ENCODE data around the gene DSCAML1.
"Not testable (repeated sequence)": the region's sequence is repeated elsewhere in the genome, so short reads cannot be mapped to it uniquely, and the experiment has no call there.

The DSCAML1 gene

DNA sequence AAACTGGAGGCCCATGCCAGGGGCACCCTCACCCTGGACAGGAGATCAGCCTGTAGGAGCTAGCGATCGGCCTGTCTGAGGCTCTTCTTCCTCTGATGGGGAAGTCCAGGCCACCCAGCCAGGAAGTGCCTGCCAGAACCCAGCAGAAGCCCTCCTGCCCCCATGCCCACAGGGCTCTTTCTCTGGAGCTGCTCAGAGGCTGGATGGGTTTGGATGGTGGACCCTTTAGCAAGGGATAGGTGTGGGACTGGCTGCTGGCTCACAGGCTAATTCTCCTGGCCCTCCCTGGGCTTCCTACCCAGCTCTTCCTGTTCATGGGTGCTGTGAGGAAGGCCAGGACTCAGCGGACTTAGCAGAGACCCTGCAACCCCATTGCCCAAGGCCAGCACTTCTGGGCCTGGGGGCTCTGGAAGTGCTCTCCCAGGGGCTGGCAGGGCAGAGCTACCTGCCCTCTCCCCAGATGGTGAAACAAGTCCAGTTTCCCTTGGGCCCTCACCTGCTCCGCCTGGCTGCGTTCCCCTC lies 19.9 kb upstream of the DSCAML1 start:
- H3K4me1 ChIP-seq (ENCODE audit: control insufficient read depth, insufficient read depth, low read length), result peaks cover 61% of the 10 kb centered on the region
- H3K27me3 ChIP-seq (ENCODE audit: control insufficient read depth, insufficient read depth, low read length), result no peaks in the 10 kb centered on the region
- peak overlapping the region; percentile 37; the same call in 1 of the 2 replicates for H3K27ac ChIP-seq (ENCODE audit: low read depth, low read length)
- H3K9me3 ChIP-seq (ENCODE audit: control insufficient read depth, insufficient read depth, low read depth, low read length), result no peaks in the 10 kb centered on the region
- H3K9ac ChIP-seq (ENCODE audit: low read length), result peak overlapping the region; percentile 56
- peak overlapping the region; percentile 49 for H3K4me3 ChIP-seq (ENCODE audit: low read depth, low read length)
- H3K36me3 ChIP-seq (ENCODE audit: control insufficient read depth, insufficient read depth, low read length), result no peaks in the 10 kb centered on the region

DNA sequence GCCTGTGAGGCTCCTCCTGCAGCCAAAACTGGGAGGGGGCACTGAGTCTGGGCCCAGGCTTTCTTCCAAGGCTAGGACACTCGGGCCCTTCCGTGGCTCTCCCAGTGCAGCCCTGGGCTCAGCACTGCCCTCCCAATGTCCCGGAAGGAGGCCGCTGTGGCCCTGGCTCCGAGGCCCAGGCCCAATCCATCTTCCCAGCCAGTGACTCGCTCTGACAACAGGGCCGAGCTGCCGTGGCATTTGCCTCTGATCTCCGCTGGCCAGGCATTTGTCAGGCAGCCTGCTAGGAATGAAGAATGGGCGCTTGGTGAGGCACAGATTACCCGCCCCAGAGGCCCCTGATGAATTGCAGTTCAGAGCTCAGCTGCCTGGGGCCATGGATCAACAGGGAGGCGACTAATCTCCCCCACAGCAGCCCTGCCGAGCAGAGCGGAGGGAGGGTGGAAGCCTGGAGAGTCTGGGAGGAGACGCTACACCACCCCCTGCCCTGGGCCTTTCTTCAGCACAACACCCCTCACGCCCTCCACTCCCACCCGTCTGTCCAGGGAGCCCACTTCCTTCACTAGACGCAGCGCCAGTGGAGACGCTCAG lies 19.2 kb upstream of the DSCAML1 start:
- peak overlapping the region; percentile 49; the same call in 1 of the 2 replicates for H3K4me3 ChIP-seq (ENCODE audit: low read depth, low read length)
- H3K36me3 ChIP-seq (ENCODE audit: control insufficient read depth, insufficient read depth, low read length), result no peaks in the 10 kb centered on the region
- H3K9me3 ChIP-seq (ENCODE audit: control insufficient read depth, insufficient read depth, low read depth, low read length), result no peaks in the 10 kb centered on the region
- H3K4me1 ChIP-seq (ENCODE audit: control insufficient read depth, insufficient read depth, low read length), result peaks cover 61% of the 10 kb centered on the region
- H3K9ac ChIP-seq (ENCODE audit: low read length), result peak overlapping the region; percentile 56
- no peaks in the 10 kb centered on the region for H3K27me3 ChIP-seq (ENCODE audit: control insufficient read depth, insufficient read depth, low read length)
- peak overlapping the region; percentile 59; the same call in 1 of the 2 replicates for H3K27ac ChIP-seq (ENCODE audit: low read depth, low read length)

DNA sequence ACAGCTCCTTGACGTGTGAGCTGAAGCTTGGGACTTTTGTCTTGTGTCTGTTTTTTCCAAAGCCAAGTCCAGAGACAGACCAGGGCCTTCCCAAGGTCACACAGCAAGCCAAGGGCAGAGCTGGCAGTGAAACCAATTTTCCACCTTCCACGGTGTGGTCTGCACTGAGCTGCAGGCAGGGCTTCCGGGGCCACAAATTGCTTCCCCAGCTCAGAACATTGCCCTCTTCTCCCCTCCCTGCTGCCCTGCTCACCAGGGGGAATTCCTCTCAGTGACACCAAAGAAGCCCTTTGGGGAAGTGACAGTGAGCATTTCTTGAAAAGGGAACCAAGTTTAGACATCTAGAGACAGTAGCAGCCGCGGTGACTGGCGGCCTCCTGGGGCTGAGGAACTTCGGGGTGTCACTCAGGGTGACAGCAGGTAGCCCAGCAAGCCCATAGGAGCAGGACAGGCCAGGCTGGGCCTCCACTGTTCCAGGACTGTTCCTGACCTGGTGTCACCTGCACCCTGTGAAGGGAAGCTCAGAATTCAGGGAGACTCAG lies 18.3 kb upstream of the DSCAML1 start:
- peak overlapping the region; percentile 16 for H3K9ac ChIP-seq (ENCODE audit: low read length)
- H3K4me3 ChIP-seq (ENCODE audit: low read depth, low read length), result no peak overlapping the region
- no peaks in the 10 kb centered on the region for H3K36me3 ChIP-seq (ENCODE audit: control insufficient read depth, insufficient read depth, low read length)
- H3K4me1 ChIP-seq (ENCODE audit: control insufficient read depth, insufficient read depth, low read length), result peaks cover 63% of the 10 kb centered on the region
- no peaks in the 10 kb centered on the region for H3K27me3 ChIP-seq (ENCODE audit: control insufficient read depth, insufficient read depth, low read length)
- no peak overlapping the region; the same call in 1 of the 2 replicates for H3K27ac ChIP-seq (ENCODE audit: low read depth, low read length)
- H3K9me3 ChIP-seq (ENCODE audit: control insufficient read depth, insufficient read depth, low read depth, low read length), result no peaks in the 10 kb centered on the region

DNA sequence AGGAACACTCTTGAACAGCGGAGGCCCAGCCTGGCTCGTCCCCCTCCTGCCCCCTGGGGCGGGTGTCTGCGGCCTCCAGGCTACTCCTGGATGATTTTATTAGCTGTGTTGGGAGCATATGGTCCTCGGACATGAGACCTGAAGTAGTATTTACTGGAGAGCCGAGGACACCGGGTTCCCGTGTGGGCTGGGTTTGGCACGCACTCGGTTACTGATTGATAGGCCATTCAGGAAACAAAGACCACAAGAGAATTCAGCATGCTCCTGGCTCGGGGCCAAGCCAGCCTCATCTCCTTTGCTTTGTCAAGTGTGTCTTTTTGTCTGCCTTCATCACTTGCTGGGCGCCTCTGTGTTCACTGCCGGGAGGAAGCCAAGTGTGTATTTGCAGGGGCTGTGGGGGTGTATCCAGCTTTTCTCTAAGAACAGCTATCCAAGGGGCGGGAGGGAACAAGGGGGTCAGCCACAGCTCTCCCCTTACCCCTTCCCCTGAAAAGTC lies 17.8 kb upstream of the DSCAML1 start:
- no peaks in the 10 kb centered on the region for H3K36me3 ChIP-seq (ENCODE audit: control insufficient read depth, insufficient read depth, low read length)
- H3K4me1 ChIP-seq (ENCODE audit: control insufficient read depth, insufficient read depth, low read length), result peaks cover 58% of the 10 kb centered on the region
- H3K9me3 ChIP-seq (ENCODE audit: control insufficient read depth, insufficient read depth, low read depth, low read length), result no peaks in the 10 kb centered on the region
- no peak overlapping the region for H3K4me3 ChIP-seq (ENCODE audit: low read depth, low read length)
- H3K27ac ChIP-seq (ENCODE audit: low read depth, low read length), result no peak overlapping the region; the same call in 1 of the 2 replicates
- H3K27me3 ChIP-seq (ENCODE audit: control insufficient read depth, insufficient read depth, low read length), result no peaks in the 10 kb centered on the region
- peak overlapping the region; percentile 46 for H3K9ac ChIP-seq (ENCODE audit: low read length)

DNA sequence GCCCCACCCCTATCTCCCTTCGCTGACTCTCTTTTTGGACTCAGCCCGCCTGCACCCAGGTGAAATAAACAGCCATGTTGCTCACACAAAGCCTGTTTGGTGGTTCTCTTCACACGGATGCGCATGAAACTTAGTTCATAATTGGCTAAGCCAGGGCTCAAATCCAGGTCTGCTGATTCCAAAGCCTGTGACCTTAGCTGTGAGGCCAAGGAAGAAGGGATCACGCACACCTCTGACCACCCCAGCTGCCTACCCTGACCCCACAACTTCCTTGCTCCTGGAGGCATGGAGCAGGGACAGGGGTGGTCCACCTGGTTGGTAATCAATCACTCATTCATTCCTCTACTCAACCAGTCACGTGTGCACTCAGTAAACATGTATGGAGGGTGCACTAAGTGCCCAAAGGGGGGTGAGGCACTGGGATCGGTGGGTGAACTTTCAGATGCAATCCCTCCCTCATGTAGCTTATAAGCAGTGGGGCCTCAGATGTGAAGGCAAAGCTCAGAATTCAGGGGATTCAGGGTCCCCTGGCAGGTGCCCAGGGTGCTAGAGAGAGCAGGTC lies 17.3 kb upstream of the DSCAML1 start:
- no peak overlapping the region for H3K4me3 ChIP-seq (ENCODE audit: low read depth, low read length)
- H3K27ac ChIP-seq (ENCODE audit: low read depth, low read length), result no peak overlapping the region; the same call in 1 of the 2 replicates
- H3K9me3 ChIP-seq (ENCODE audit: control insufficient read depth, insufficient read depth, low read depth, low read length), result no peaks in the 10 kb centered on the region
- no peaks in the 10 kb centered on the region for H3K27me3 ChIP-seq (ENCODE audit: control insufficient read depth, insufficient read depth, low read length)
- H3K9ac ChIP-seq (ENCODE audit: low read length), result peak overlapping the region; percentile 46
- no peaks in the 10 kb centered on the region for H3K36me3 ChIP-seq (ENCODE audit: control insufficient read depth, insufficient read depth, low read length)
- peaks cover 58% of the 10 kb centered on the region for H3K4me1 ChIP-seq (ENCODE audit: control insufficient read depth, insufficient read depth, low read length)

DNA sequence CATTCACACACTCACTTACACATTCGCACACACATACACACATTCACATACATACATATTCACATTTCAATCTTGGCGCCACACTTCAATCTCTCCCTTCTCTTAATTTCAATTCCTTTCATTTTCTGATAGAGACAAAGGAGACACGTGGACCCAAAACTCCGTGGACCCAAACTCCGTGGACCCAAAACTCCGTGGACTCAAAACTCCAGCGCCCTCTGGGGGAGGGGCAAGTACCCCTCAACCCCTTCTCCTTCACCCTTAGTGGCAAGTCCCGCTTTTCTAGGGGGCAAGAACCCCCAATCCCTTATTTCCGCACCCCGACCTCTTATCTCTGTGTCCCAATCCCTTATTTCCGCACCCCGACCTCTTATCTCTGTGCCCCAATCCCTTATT lies 13.0 kb upstream of the DSCAML1 start:
- H3K9ac ChIP-seq (ENCODE audit: low read length); H3K27me3 ChIP-seq (ENCODE audit: control insufficient read depth, insufficient read depth, low read length); H3K9me3 ChIP-seq (ENCODE audit: control insufficient read depth, insufficient read depth, low read depth, low read length); H3K27ac ChIP-seq (ENCODE audit: low read depth, low read length); H3K36me3 ChIP-seq (ENCODE audit: control insufficient read depth, insufficient read depth, low read length); H3K4me3 ChIP-seq (ENCODE audit: low read depth, low read length): not testable (repeated sequence)
- peaks cover 27% of the 10 kb centered on the region for H3K4me1 ChIP-seq (ENCODE audit: control insufficient read depth, insufficient read depth, low read length)

DNA sequence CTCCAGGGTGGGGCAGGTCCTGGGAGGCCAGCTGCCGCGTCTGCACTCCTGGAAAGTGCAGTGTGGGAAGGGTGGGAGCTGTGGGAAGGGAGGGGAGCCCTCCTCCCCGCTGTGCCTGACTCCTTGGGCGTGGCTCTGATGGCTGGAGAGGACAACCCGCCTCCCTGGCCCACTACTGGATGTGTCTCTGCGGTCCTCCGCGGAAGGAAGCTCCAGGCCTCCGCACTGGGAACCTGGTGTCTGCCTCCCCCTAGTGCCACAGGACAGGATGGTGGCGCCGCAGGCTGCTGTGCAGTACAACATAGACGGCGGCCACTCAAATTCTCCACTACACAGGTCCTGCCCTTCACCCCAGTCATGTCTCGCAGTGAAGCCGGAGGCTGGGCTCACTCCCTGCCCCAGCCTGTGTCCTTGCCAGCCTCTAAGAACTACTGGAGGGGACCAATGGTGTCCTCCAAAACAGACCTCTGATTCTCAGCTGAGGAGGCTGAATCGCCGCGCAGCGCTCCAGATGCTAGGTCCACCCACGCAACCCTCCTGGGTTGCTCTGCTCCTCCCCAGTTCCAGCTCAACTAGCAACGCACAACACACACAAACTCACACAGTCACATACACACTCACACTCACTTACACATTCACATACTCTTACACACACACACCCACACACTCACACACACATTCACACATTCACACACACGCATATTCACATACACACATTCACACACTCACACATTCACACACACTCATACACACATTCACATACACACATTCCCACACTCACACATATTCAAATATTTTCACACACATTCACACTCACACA lies 12.4 kb upstream of the DSCAML1 start:
- no peak overlapping the region for H3K4me3 ChIP-seq (ENCODE audit: low read depth, low read length)
- H3K9ac ChIP-seq (ENCODE audit: low read length), result no peak overlapping the region
- no peaks in the 10 kb centered on the region for H3K36me3 ChIP-seq (ENCODE audit: control insufficient read depth, insufficient read depth, low read length)
- no peaks in the 10 kb centered on the region for H3K9me3 ChIP-seq (ENCODE audit: control insufficient read depth, insufficient read depth, low read depth, low read length)
- no peak overlapping the region for H3K27ac ChIP-seq (ENCODE audit: low read depth, low read length)
- H3K4me1 ChIP-seq (ENCODE audit: control insufficient read depth, insufficient read depth, low read length), result peaks cover 21% of the 10 kb centered on the region
- H3K27me3 ChIP-seq (ENCODE audit: control insufficient read depth, insufficient read depth, low read length), result 0 out of 2 replicates have a peak, but pooled peaks cover 8% of the 10 kb centered on the region

DNA sequence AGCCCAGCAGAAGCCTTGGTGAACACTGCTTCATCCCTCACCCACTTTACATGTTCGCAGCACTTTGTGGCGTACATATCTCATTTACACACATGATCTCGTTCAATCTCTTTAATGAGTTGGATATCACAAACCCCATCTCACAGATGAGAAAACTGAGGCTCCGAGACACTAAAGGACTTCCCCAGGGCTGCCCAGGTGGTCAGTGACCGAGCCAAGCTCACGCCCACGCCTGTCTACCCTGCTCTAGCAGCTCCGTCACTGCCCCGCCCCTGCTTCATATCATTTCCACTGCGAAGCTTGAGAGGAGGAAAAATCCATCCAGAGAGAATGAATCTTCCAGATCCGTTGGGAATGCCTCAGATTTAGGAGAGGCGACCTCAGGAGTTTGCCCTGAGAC lies 11.8 kb upstream of the DSCAML1 start:
- no peaks in the 10 kb centered on the region for H3K36me3 ChIP-seq (ENCODE audit: control insufficient read depth, insufficient read depth, low read length)
- no peak overlapping the region for H3K27ac ChIP-seq (ENCODE audit: low read depth, low read length)
- H3K4me3 ChIP-seq (ENCODE audit: low read depth, low read length), result no peak overlapping the region
- H3K9ac ChIP-seq (ENCODE audit: low read length), result no peak overlapping the region
- H3K9me3 ChIP-seq (ENCODE audit: control insufficient read depth, insufficient read depth, low read depth, low read length), result no peaks in the 10 kb centered on the region
- H3K27me3 ChIP-seq (ENCODE audit: control insufficient read depth, insufficient read depth, low read length), result 0 out of 2 replicates have a peak, but pooled peaks cover 8% of the 10 kb centered on the region
- peaks cover 17% of the 10 kb centered on the region; the same call in 1 of the 2 replicates for H3K4me1 ChIP-seq (ENCODE audit: control insufficient read depth, insufficient read depth, low read length)

DNA sequence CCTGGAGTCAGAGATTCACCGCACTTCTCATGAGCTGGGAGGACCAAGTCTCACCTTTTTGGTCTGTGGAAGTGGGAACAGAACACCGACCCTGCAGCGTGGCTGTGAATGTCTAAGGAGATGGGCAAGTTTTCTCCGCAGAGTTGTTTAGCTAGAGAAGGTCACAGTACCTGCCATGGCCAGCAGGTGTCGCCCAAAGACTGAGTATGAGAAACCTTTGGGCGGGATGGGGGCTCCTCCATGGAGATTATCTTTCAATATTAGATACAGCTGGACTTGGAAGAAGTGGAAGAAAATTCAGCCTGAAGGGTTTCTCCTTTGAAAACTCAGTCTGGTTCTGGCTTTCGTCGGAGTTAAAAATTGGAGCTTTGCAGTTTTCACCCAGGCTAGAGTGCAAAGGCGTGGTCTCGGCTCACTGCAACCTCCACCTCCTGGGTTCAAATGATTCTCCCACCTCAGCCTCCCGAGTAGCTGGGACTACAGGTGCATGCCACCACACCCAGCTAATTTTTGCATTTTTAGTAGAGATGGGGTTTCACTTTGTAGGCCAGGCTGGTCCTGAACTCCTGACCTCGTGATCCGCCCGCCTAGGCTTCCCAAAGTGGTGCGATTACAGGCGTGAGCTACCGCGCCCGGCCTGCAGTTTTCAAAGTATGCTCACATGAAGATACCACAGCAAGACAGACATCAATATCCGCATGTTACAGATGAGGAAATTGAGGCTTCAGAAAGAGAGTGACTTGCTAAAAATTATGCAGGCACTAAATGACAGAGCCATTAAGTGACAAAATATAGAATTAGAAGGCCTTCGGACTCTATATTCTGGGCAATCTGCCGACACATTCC lies 10.7 kb upstream of the DSCAML1 start:
- H3K9me3 ChIP-seq (ENCODE audit: control insufficient read depth, insufficient read depth, low read depth, low read length), result no peaks in the 10 kb centered on the region
- H3K4me3 ChIP-seq (ENCODE audit: low read depth, low read length), result no peak overlapping the region
- H3K36me3 ChIP-seq (ENCODE audit: control insufficient read depth, insufficient read depth, low read length), result no peaks in the 10 kb centered on the region
- peaks cover 17% of the 10 kb centered on the region; the same call in 1 of the 2 replicates for H3K4me1 ChIP-seq (ENCODE audit: control insufficient read depth, insufficient read depth, low read length)
- no peak overlapping the region for H3K27ac ChIP-seq (ENCODE audit: low read depth, low read length)
- H3K27me3 ChIP-seq (ENCODE audit: control insufficient read depth, insufficient read depth, low read length), result 0 out of 2 replicates have a peak, but pooled peaks cover 8% of the 10 kb centered on the region
- no peak overlapping the region for H3K9ac ChIP-seq (ENCODE audit: low read length)

DNA sequence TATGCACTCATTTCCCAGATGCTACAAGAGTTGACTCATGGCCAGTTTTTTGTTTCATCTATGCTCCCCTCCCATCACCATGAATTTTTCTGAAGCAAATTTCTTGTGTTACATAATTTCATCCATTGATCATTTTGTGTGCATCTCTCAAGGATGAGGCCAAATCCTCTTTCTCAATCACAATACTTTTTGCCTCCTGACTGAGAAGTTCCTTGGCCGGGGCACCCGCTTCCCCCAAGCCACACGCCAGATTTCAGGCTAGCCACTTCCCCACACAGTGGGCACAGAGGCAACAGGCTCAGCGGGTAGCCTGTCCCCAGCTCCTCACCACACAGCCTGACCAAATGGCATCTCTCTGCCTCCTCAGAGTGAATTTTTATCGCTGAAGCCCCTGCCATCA lies 9.8 kb upstream of the DSCAML1 start:
- Histone ChIP-seq H3K9me3 (ENCODE audit: control insufficient read depth, insufficient read depth, low read depth, low read length) (no peaks in the 10 kb centered on the region), H3K36me3 (ENCODE audit: control insufficient read depth, insufficient read depth, low read length) (no peaks in the 10 kb centered on the region), H3K4me3 (ENCODE audit: low read depth, low read length) (no peak overlapping the region), H3K4me1 (ENCODE audit: control insufficient read depth, insufficient read depth, low read length) (peaks cover 17% of the 10 kb centered on the region; the same call in 1 of the 2 replicates), H3K27ac (ENCODE audit: low read depth, low read length) (no peak overlapping the region), H3K9ac (ENCODE audit: low read length) (no peak overlapping the region), H3K27me3 (ENCODE audit: control insufficient read depth, insufficient read depth, low read length) (peaks cover 13% of the 10 kb centered on the region; the same call in 1 of the 2 replicates)

Data from HUES6 (cell line).